Activated CD8-positive, alpha-beta T cell treated with anti-CD3 and anti-CD28 coated beads, Interleukin-2, amount 10 ng/mL, durations not matched to agents 7 days and 5 days (primary cell): ENCODE measurements around the gene DSCAML1. TPM values are rescaled to one million over a fixed set of nuclear protein-coding genes. Genes with fewer than 3 reads are reported as not detected.

Source experiments
- ATAC-seq: fragments of 150-1000 bp; cut with Tn5 transposase; one replicate; pipeline ENCODE4 v1.10.0; 2021; ENCODE audit warnings: moderate library complexity
- CTCF ChIA-PET: fragments of 350-600 bp; sonication (Branson Sonifier 250); formaldehyde crosslinking; loops from one replicate; lab custom pipeline; 2021; ENCODE audit warnings: antibody characterized with exemption; lab: Charles Lee
- POLR2A ChIA-PET: fragments of 350-600 bp; sonication (Branson Sonifier 250); formaldehyde crosslinking; loops from one replicate; lab custom pipeline; 2021; ENCODE audit warnings: antibody characterized with exemption; lab: Charles Lee
- DNase-seq: peaks from one replicate; pipeline ENCODE4 v3.0.0-alpha.2; 2020
- H3K27ac Mint-ChIP-seq: one replicate; pipeline ENCODE4 v1.8.0; 2021; ENCODE audit warnings: mild to moderate bottlenecking, mixed read lengths
- H3K27me3 Mint-ChIP-seq: one replicate; pipeline ENCODE4 v1.8.0; 2021; ENCODE audit warnings: low read depth, mixed read lengths
- H3K36me3 Mint-ChIP-seq: one replicate; pipeline ENCODE4 v1.8.0; 2021; ENCODE audit warnings: low read depth, mixed read lengths
- H3K4me1 Mint-ChIP-seq: one replicate; pipeline ENCODE4 v1.8.0; 2021; ENCODE audit warnings: low read depth, mixed read lengths
- H3K4me3 Mint-ChIP-seq: one replicate; pipeline ENCODE4 v1.8.0; 2021; ENCODE audit warnings: mild to moderate bottlenecking, mixed read lengths
- H3K9me3 Mint-ChIP-seq: one replicate; pipeline ENCODE4 v1.8.0; 2022; ENCODE audit warnings: mixed read lengths; ENCODE audit not compliant: insufficient read depth
- total RNA-seq, 2 experiments: library from RNA; stranded (reverse); gene quantifications; one replicate each; pipeline ENCODE4 v1.2.3, GENCODE V29; 2021

Gene DSCAML1
- total RNA-seq, 2 experiments from 2014 or later = 0.16 to 0.37 TPM

GRCh38 chr11:117644403-117645155 lies 152.4 kb downstream of the DSCAML1 start:
- Mint-ChIP-seq H3K27me3 (no peaks in the 10 kb centered on the region), H3K9me3 (no peaks in the 10 kb centered on the region), H3K27ac (no peak overlapping the region), H3K36me3 (no peaks in the 10 kb centered on the region), H3K4me3 (no peak overlapping the region), H3K4me1 (no peaks in the 10 kb centered on the region)
- ATAC-seq (no peak), DNase-seq (no peak)
- POLR2A ChIA-PET = no interaction called here
- CTCF ChIA-PET = no interaction called here

- no peak for ATAC-seq
Measured at GRCh38 chr11:117643606-117644300, 153.3 kb downstream of the DSCAML1 start.

GRCh38 chr11:117642835-117643234 lies 154.2 kb downstream of the DSCAML1 start:
- Mint-ChIP-seq H3K27me3 (no peaks in the 10 kb centered on the region), H3K36me3 (no peaks in the 10 kb centered on the region), H3K4me1 (no peaks in the 10 kb centered on the region), H3K27ac (no peak overlapping the region), H3K4me3 (no peak overlapping the region), H3K9me3 (no peaks in the 10 kb centered on the region)
- no peak for DNase-seq
- POLR2A ChIA-PET = no interaction called here
- no peak for ATAC-seq
- CTCF ChIA-PET = interaction anchor here (1.1 kb wide), 1 partner anchor 217 kb away, joined by 5 read pairs; no protein-coding TSS in a partner anchor

More at GRCh38 chr11:117643606-117644300, 153.3 kb downstream of the DSCAML1 start:
- POLR2A ChIA-PET = no interaction called here
- Mint-ChIP-seq H3K27me3 (no peaks in the 10 kb centered on the region), H3K4me1 (no peaks in the 10 kb centered on the region), H3K36me3 (no peaks in the 10 kb centered on the region), H3K27ac (no peak overlapping the region), H3K4me3 (no peak overlapping the region), H3K9me3 (no peaks in the 10 kb centered on the region)
- CTCF ChIA-PET = interaction anchor here (1.1 kb wide), 1 partner anchor 218 kb away, joined by 5 read pairs; no protein-coding TSS in a partner anchor
- no peak for DNase-seq

GRCh38 chr11:117642396-117642795 lies 154.6 kb downstream of the DSCAML1 start:
- ATAC-seq (no peak), DNase-seq (no peak)
- Mint-ChIP-seq H3K27ac (no peak overlapping the region), H3K4me1 (no peaks in the 10 kb centered on the region), H3K27me3 (no peaks in the 10 kb centered on the region), H3K36me3 (no peaks in the 10 kb centered on the region), H3K4me3 (no peak overlapping the region), H3K9me3 (no peaks in the 10 kb centered on the region)
- ChIA-PET POLR2A (no interaction called here), CTCF (interaction anchor here (1.1 kb wide), 1 partner anchor 216 kb away, joined by 5 read pairs; no protein-coding TSS in a partner anchor)

GRCh38 chr11:117641008-117641915 lies 155.8 kb downstream of the DSCAML1 start:
- Mint-ChIP-seq H3K4me3 (no peak overlapping the region), H3K9me3 (no peaks in the 10 kb centered on the region), H3K27me3 (no peaks in the 10 kb centered on the region), H3K4me1 (no peaks in the 10 kb centered on the region), H3K27ac (no peak overlapping the region), H3K36me3 (no peaks in the 10 kb centered on the region)
- no peak for ATAC-seq
- ChIA-PET CTCF (no interaction called here), POLR2A (no interaction called here)
- DNase-seq = no peak

- Mint-ChIP-seq H3K4me1 (no peaks in the 10 kb centered on the region), H3K4me3 (no peak overlapping the region), H3K9me3 (no peaks in the 10 kb centered on the region), H3K27ac (no peak overlapping the region), H3K36me3 (no peaks in the 10 kb centered on the region), H3K27me3 (peaks cover 3% of the 10 kb centered on the region)
- POLR2A ChIA-PET = no interaction called here
- DNase-seq (no peak), ATAC-seq (no peak)
- CTCF ChIA-PET = no interaction called here
Measured at GRCh38 chr11:117640041-117640440, 157.0 kb downstream of the DSCAML1 start.

- no peak overlapping the region for H3K27ac Mint-ChIP-seq
- H3K4me3 Mint-ChIP-seq = no peak overlapping the region
- H3K36me3 Mint-ChIP-seq = no peaks in the 10 kb centered on the region
- no peaks in the 10 kb centered on the region for H3K9me3 Mint-ChIP-seq
- POLR2A ChIA-PET = no interaction called here
- DNase-seq (no peak), ATAC-seq (no peak)
- H3K4me1 Mint-ChIP-seq = no peaks in the 10 kb centered on the region
- H3K27me3 Mint-ChIP-seq = peaks cover 3% of the 10 kb centered on the region
- CTCF ChIA-PET = no interaction called here
Measured at GRCh38 chr11:117639601-117640000, 157.4 kb downstream of the DSCAML1 start.

- peaks cover 3% of the 10 kb centered on the region for H3K27me3 Mint-ChIP-seq
- no peaks in the 10 kb centered on the region for H3K9me3 Mint-ChIP-seq
- no peaks in the 10 kb centered on the region for H3K4me1 Mint-ChIP-seq
- no peak for DNase-seq
- H3K4me3 Mint-ChIP-seq = no peak overlapping the region
- ChIA-PET POLR2A (no interaction called here), CTCF (no interaction called here)
- H3K36me3 Mint-ChIP-seq = no peaks in the 10 kb centered on the region
- no peak overlapping the region for H3K27ac Mint-ChIP-seq
- no peak for ATAC-seq
Measured at GRCh38 chr11:117638911-117639543, 158.0 kb downstream of the DSCAML1 start.

GRCh38 chr11:117634756-117635603 lies 162.0 kb downstream of the DSCAML1 start:
- no peak overlapping the region for H3K27ac Mint-ChIP-seq
- no peaks in the 10 kb centered on the region for H3K36me3 Mint-ChIP-seq
- H3K4me1 Mint-ChIP-seq = no peaks in the 10 kb centered on the region
- H3K4me3 Mint-ChIP-seq = no peak overlapping the region
- no peaks in the 10 kb centered on the region for H3K9me3 Mint-ChIP-seq
- no peak for ATAC-seq
- peaks cover 3% of the 10 kb centered on the region for H3K27me3 Mint-ChIP-seq
- POLR2A ChIA-PET = interaction anchor here (0.6 kb wide), 1 partner anchor 82 kb away, joined by 4 read pairs; no protein-coding TSS in a partner anchor
- DNase-seq = no peak
- CTCF ChIA-PET = interaction anchor here (0.9 to 1.3 kb wide), 2 partner anchors 14 to 209 kb away, joined by 3 to 4 read pairs; no protein-coding TSS in a partner anchor

- Mint-ChIP-seq H3K4me1 (no peaks in the 10 kb centered on the region), H3K27ac (no peak overlapping the region), H3K36me3 (no peaks in the 10 kb centered on the region), H3K9me3 (no peaks in the 10 kb centered on the region), H3K27me3 (peaks cover 3% of the 10 kb centered on the region), H3K4me3 (no peak overlapping the region)
- DNase-seq (no peak), ATAC-seq (no peak)
- ChIA-PET CTCF (interaction anchor here (1.3 kb wide), 1 partner anchor 13 kb away, joined by 4 read pairs; no protein-coding TSS in a partner anchor), POLR2A (no interaction called here)
Measured at GRCh38 chr11:117633976-117634755, 162.8 kb downstream of the DSCAML1 start.
